PC-3 (cell line): ENCODE results near the gene FLYWCH2. TPM values are rescaled to one million over a fixed set of nuclear protein-coding genes. Genes with fewer than 3 reads are reported as not detected.

Experiments used
- ATAC-seq: fragments of 200-7000 bp; cut with Tn5 transposase; 2 replicates; pipeline ENCODE4 v1.9.1; 2020; ENCODE audit warnings: mild to moderate bottlenecking, moderate library complexity
- BruUV-seq: library from RNA; stranded (reverse); fragments of 400-500 nt; replicated peaks from 2 replicates; lab custom pipeline; 2021; lab: Mats Ljungman, UMichigan
- CTCF ChIA-PET: fragments of 300-600 bp; sonication (Branson Sonifier 250); formaldehyde crosslinking; loops from one replicate; lab custom pipeline; 2022; ENCODE audit warnings: antibody characterized with exemption; lab: Charles Lee
- POLR2A ChIA-PET: fragments of 300-600 bp; sonication (Branson Sonifier 250); formaldehyde crosslinking; loops from one replicate; lab custom pipeline; 2022; ENCODE audit warnings: antibody characterized with exemption; ENCODE audit not compliant: unreplicated experiment; lab: Charles Lee
- DNase-seq: peaks from one replicate; pipeline ENCODE4 v3.0.0-alpha.2; 2015
- H2AFZ ChIP-seq: fragments of 300-600 bp; sonication (generic); 2 replicates; pipeline ENCODE4 v1.6.0; 2016; ENCODE audit warnings: antibody characterized with exemption, low read length
- H3F3A ChIP-seq: fragments of 300-600 bp; sonication (generic); one replicate; pipeline ENCODE4 v1.6.0; 2017; ENCODE audit warnings: antibody characterized with exemption, low read length, control low read depth, mild to moderate bottlenecking; ENCODE audit not compliant: unreplicated experiment
- H3K27ac ChIP-seq: fragments of 300-600 bp; sonication (generic); 2 replicates; pipeline ENCODE4 v1.5.1; 2016; ENCODE audit warnings: mild to moderate bottlenecking, low read length
- H3K27me3 ChIP-seq: fragments of 300-600 bp; sonication (generic); 2 replicates; pipeline ENCODE4 v1.6.1; 2016; ENCODE audit warnings: low read length, mixed read lengths
- H3K36me3 ChIP-seq: fragments of 300-600 bp; sonication (generic); 2 replicates; pipeline ENCODE4 v1.6.1; 2016; ENCODE audit warnings: low read depth, mixed run types, low read length, mixed read lengths
- H3K4me1 ChIP-seq: fragments of 300-600 bp; sonication (generic); 2 replicates; pipeline ENCODE4 v1.5.1; 2016; ENCODE audit warnings: low read length; ENCODE audit not compliant: insufficient read depth
- H3K4me2 ChIP-seq: fragments of 300-600 bp; sonication (generic); 2 replicates; pipeline ENCODE4 v1.6.0; 2016; ENCODE audit warnings: low read length
- H3K4me3 ChIP-seq: fragments of 300-600 bp; sonication (generic); 2 replicates; pipeline ENCODE4 v1.5.1; 2016; ENCODE audit warnings: mild to moderate bottlenecking, low read length, mixed read lengths
- H3K79me2 ChIP-seq: fragments of 300-600 bp; sonication (generic); 2 replicates; pipeline ENCODE4 v1.6.1; 2017; ENCODE audit warnings: low read length, mixed read lengths
- H3K9ac ChIP-seq: fragments of 300-600 bp; sonication (generic); 2 replicates; pipeline ENCODE4 v1.6.0; 2016; ENCODE audit warnings: mild to moderate bottlenecking, low read length
- H3K9me2 ChIP-seq: fragments of 300-600 bp; sonication (generic); replicated peaks from 2 replicates; pipeline ENCODE4 v1.6.1; 2016; ENCODE audit warnings: mixed run types, low read length, mixed read lengths
- H3K9me3 ChIP-seq: fragments of 300-600 bp; sonication (generic); 2 replicates; pipeline ENCODE4 v1.6.1; 2016; ENCODE audit warnings: low read length, mixed read lengths
- H4K20me1 ChIP-seq: fragments of 300-600 bp; sonication (generic); 2 replicates; pipeline ENCODE4 v1.6.1; 2016; ENCODE audit warnings: low read length, mixed read lengths
- CTCF ChIP-seq: fragments of 300-600 bp; sonication (generic); conservative IDR thresholded peaks from 2 replicates; pipeline ENCODE4 v1.5.1; 2017; ENCODE audit warnings: antibody characterized with exemption, low read depth, mild to moderate bottlenecking, low read length
- EZH2 ChIP-seq: fragments of 300-600 bp; sonication (generic); IDR thresholded peaks from one replicate; pipeline ENCODE4 v1.6.1; 2017; ENCODE audit warnings: antibody characterized with exemption, mild to moderate bottlenecking, low read length; ENCODE audit not compliant: unreplicated experiment
- EZH2phosphoT487 ChIP-seq: fragments of 300-600 bp; sonication (generic); IDR thresholded peaks from 2 replicates; pipeline ENCODE4 v1.6.1; 2018; ENCODE audit warnings: mild to moderate bottlenecking, antibody characterized with exemption, low read length, borderline replicate concordance
- intact Hi-C: fragments of 100-400 bp; cut with micrococcal nuclease; formaldehyde crosslinking; loops from 2 replicates; pipeline ENCODE4 v1.9.0; 2023
- total RNA-seq: library from RNA; depleted of rRNA; stranded (reverse); fragments of >200 nt; gene quantifications from 2 replicates; pipeline ENCODE4 v1.2.3, GENCODE V29; 2014

FLYWCH2 gene
- total RNA-seq, 1 experiment from 2014 or later, result 100 TPM

DNA sequence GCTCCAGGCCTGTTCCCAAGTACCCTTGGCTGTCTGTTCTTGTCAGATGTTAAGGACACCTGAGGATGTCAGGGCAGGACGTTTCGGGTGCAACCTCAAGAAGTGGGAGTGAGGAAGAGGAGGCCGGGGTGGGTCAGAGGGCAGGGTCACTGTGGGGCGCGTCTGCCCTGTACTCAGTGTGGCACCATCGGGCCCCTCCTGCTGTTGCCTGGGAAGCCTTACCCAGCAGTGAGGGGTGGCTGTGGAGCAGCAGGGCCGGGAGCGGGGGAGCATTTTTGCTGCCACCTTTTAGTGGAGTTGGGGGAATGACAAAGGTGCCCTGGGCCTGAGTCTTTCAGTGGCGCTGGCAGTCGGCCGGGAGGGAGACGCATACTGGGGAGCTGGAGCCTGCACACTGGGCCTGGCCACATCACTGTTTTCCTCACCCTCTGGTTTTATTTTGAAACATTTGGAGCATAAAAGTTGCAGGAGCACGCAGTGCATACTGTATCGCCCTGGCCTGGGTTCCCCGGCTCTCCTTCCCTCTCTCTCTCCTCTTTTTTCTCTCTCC lies 17.6 kb downstream of the FLYWCH2 start:
- Histone ChIP-seq H3K79me2 (no peaks in the 10 kb centered on the region), H4K20me1 (no peaks in the 10 kb centered on the region), H2AFZ (no peak overlapping the region), H3K27me3 (no peaks in the 10 kb centered on the region), H3K9ac (no peak overlapping the region), H3K9me2 (no peaks in the 10 kb centered on the region), H3K27ac (no peak overlapping the region), H3K36me3 (no peaks in the 10 kb centered on the region), H3K4me2 (no peak overlapping the region), H3K4me3 (no peak overlapping the region), H3K4me1 (peaks cover 5% of the 10 kb centered on the region), H3K9me3 (no peaks in the 10 kb centered on the region), H3F3A (no peaks in the 10 kb centered on the region)
- TF ChIP-seq CTCF (no peak), EZH2 (no peak), EZH2phosphoT487 (no peak)
- no TSS peak for BruUV-seq
- ATAC-seq (no peak), DNase-seq (no peak)
- ChIA-PET POLR2A (no interaction called here), CTCF (no interaction called here)
- intact Hi-C loops, result loop anchor here (10.0 kb wide), 1 partner anchor 64 kb away; the partner anchor contains the start of genes KREMEN2 and PAQR4

DNA sequence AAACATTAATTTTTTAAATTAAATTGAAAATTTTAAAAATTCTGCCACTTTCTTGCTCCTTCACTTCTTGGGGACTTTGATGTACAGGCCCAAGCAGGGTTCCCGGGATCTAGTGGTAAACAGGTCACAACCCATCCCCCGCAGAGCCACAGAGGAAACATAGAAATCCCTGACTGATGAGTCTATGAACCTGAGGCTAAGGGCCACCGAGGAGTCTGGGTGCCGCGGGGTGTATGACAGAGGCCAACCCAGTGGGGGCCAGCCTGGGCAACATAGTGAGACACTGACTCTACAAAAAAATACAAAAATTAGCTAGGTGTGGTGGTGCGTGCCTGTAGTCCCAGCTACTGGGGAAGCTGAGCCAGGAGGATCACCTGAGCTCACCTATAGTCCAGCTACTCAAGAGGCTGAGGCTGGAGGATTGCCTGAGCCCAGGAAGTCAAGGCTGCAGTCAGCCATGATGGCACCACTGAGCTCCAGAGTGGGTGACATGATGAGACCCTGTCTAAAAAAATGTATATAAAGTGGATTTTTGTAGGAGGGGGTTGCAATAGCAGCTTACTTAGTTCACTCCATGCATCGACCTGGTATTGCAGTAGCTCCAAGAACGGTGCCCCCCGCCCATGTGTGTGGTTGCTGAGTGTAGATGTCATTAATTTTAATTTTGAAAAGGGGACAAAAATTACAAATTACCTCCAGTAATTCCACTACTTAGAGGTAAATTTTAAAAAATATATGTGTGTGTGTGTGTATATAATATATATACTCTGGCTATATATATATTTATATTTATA lies 19.5 kb downstream of the FLYWCH2 start:
- H3K27me3 ChIP-seq, result no peaks in the 10 kb centered on the region
- no peaks in the 10 kb centered on the region for H4K20me1 ChIP-seq
- H3K9ac ChIP-seq, result no peak overlapping the region
- TF ChIP-seq CTCF, result no peak
- no peak for TF ChIP-seq EZH2
- TF ChIP-seq EZH2phosphoT487, result no peak
- ChIA-PET POLR2A (no interaction called here), CTCF (no interaction called here)
- no peaks in the 10 kb centered on the region for H3K79me2 ChIP-seq
- intact Hi-C loops, result loop anchor here (10.0 kb wide), 1 partner anchor 62 kb away; the partner anchor contains the start of genes KREMEN2 and PAQR4
- H3K4me3 ChIP-seq, result no peak overlapping the region
- no peaks in the 10 kb centered on the region for H3K36me3 ChIP-seq
- ATAC-seq, result no peak
- no peak for DNase-seq
- H3K9me2 ChIP-seq, result no peaks in the 10 kb centered on the region
- H3K4me2 ChIP-seq, result no peak overlapping the region
- no peak overlapping the region for H2AFZ ChIP-seq
- peaks cover 10% of the 10 kb centered on the region for H3K4me1 ChIP-seq
- H3K27ac ChIP-seq, result no peak overlapping the region
- H3F3A ChIP-seq, result no peaks in the 10 kb centered on the region
- no TSS peak for BruUV-seq
- H3K9me3 ChIP-seq, result no peaks in the 10 kb centered on the region
